Measurements from ENCODE around the gene EPAS1.

GRCh38 chr2:46326231-46326980 is 29.2 kb downstream of the EPAS1 start:
- TF ChIP-seq CTCF (IDR thresholded peaks at IDR 0.05) (no peak), POLR2A (IDR thresholded peaks at IDR 0.05) (no peak)

All from heart left ventricle (tissue), 13 donors.